GM21515 (cell line): ENCODE results near the gene PTCH1.

Source experiments
- ATAC-seq: cut with Tn5 transposase; IDR thresholded peaks from one replicate; pipeline ENCODE4 v1.9.1; 2021; ENCODE audit not compliant: unreplicated experiment

Gene PTCH1

GRCh38 chr9:95516734-95517558, at the start of gene PTCH1:
Gene PTCH1 (minus strand): TSS chr9:95516971.
- ATAC-seq = no peak

- no peak for ATAC-seq
These were observed 49.2 kb upstream of the PTCH1 start for GRCh38 chr9:95565982-95566381.

- no peak for ATAC-seq
These were observed 45.1 kb upstream of the PTCH1 start for GRCh38 chr9:95561913-95562312.

- no peak for ATAC-seq
These were observed 40.4 kb upstream of the PTCH1 start for GRCh38 chr9:95557142-95557541.

GRCh38 chr9:95556521-95556920, 39.8 kb upstream of the PTCH1 start:
- ATAC-seq = no peak

GRCh38 chr9:95552814-95553546, 36.2 kb upstream of the PTCH1 start:
- no peak for ATAC-seq

- ATAC-seq = no peak
These were observed 35.5 kb upstream of the PTCH1 start for GRCh38 chr9:95552255-95552654.

- no peak for ATAC-seq
These were observed 34.6 kb upstream of the PTCH1 start for GRCh38 chr9:95551406-95551805.

- no peak for ATAC-seq
These were observed 29.2 kb upstream of the PTCH1 start for GRCh38 chr9:95545831-95546567.

GRCh38 chr9:95533996-95534680, 17.4 kb upstream of the PTCH1 start:
- ATAC-seq = no peak

GRCh38 chr9:95529910-95530309, 13.1 kb upstream of the PTCH1 start:
- ATAC-seq = no peak

GRCh38 chr9:95528908-95529502, 12.2 kb upstream of the PTCH1 start:
- ATAC-seq = no peak

GRCh38 chr9:95522871-95523370, 6.2 kb upstream of the PTCH1 start:
- no peak for ATAC-seq

GRCh38 chr9:95521699-95522098, 4.9 kb upstream of the PTCH1 start:
- no peak for ATAC-seq

GRCh38 chr9:95517559-95518425, 1.0 kb upstream of the PTCH1 start:
- no peak for ATAC-seq

GRCh38 chr9:95516221-95516733, 494 bp downstream of the PTCH1 start:
- no peak for ATAC-seq

- no peak for ATAC-seq
These were observed 1.3 kb downstream of the PTCH1 start for GRCh38 chr9:95515272-95516113.

- no peak for ATAC-seq
These were observed 2.4 kb downstream of the PTCH1 start for GRCh38 chr9:95514342-95514741.
